HepG2 (cell line): ENCODE results near the gene TMEM170B. TPM values are rescaled to one million over a fixed set of nuclear protein-coding genes. Genes with fewer than 3 reads are reported as not detected.

ENCODE experiments used
- ARID2 ChIP-seq: sonication (generic); formaldehyde crosslinking; IDR thresholded peaks from 2 replicates; pipeline ENCODE4 v1.8.1; 2022; ENCODE audit warnings: mild to moderate bottlenecking, missing genetic modification reagents, borderline replicate concordance
- ARNT ChIP-seq: fragments of 450-650 bp; IDR thresholded peaks from 2 replicates; pipeline ENCODE4 v1.6.1; 2017
- ATRX ChIP-seq: sonication (generic); formaldehyde crosslinking; IDR thresholded peaks from 2 replicates; pipeline ENCODE4 v1.4.0; 2020; ENCODE audit warnings: missing genetic modification reagents, borderline replicate concordance
- BCLAF1 ChIP-seq: fragments of 450-650 bp; IDR thresholded peaks from 2 replicates; pipeline ENCODE4 v1.6.1; 2017; ENCODE audit warnings: mild to moderate bottlenecking
- CBX5 ChIP-seq: sonication (generic); formaldehyde crosslinking; IDR thresholded peaks from 2 replicates; pipeline ENCODE4 v1.4.0; 2020; ENCODE audit warnings: missing genetic modification reagents, borderline replicate concordance
- CEBPG ChIP-seq: IDR thresholded peaks from 2 replicates; pipeline ENCODE4 v1.6.1; 2016
- EHMT2 ChIP-seq: fragments of 200-600 bp; sonication (generic); IDR thresholded peaks from 2 replicates; pipeline ENCODE4 v1.7.0; 2017; ENCODE audit warnings: antibody characterized with exemption, low read depth, low read length, borderline replicate concordance
- GPN1 ChIP-seq: sonication (generic); formaldehyde crosslinking; IDR thresholded peaks from 2 replicates; pipeline ENCODE4 v1.5.1; 2020; ENCODE audit warnings: missing genetic modification reagents, borderline replicate concordance
- GTF3A ChIP-seq: sonication (generic); formaldehyde crosslinking; conservative IDR thresholded peaks from 2 replicates; pipeline ENCODE4 v1.4.0; 2020; ENCODE audit warnings: mild to moderate bottlenecking, missing genetic modification reagents
- HNRNPK ChIP-seq: fragments of 200-400 bp; formaldehyde crosslinking; IDR thresholded peaks from 2 replicates; pipeline ENCODE4 v1.6.1; 2018; ENCODE audit warnings: low read length, low read depth, moderate library complexity, mild to moderate bottlenecking; ENCODE audit not compliant: poor library complexity, severe bottlenecking
- MBNL3 ChIP-seq: fragments of 250-450 bp; sonication (Bioruptor Pico); conservative IDR thresholded peaks from 2 replicates; pipeline ENCODE4 v1.8.0; 2022; ENCODE audit warnings: mild to moderate bottlenecking, inconsistent platforms
- MED8 ChIP-seq: sonication (generic); formaldehyde crosslinking; IDR thresholded peaks from 2 replicates; pipeline ENCODE4 v1.8.1; 2023; ENCODE audit warnings: mild to moderate bottlenecking, missing genetic modification reagents; ENCODE audit not compliant: insufficient replicate concordance
- MXI1 ChIP-seq: IDR thresholded peaks from 3 replicates; pipeline ENCODE4 v1.6.1; 2012; ENCODE audit warnings: low read depth, low read length, inconsistent platforms, borderline replicate concordance
- NFYB ChIP-seq: sonication (generic); formaldehyde crosslinking; IDR thresholded peaks from 2 replicates; pipeline ENCODE4 v1.4.0; 2020; ENCODE audit warnings: missing genetic modification reagents
- NPAS2 ChIP-seq: sonication (generic); formaldehyde crosslinking; IDR thresholded peaks from 2 replicates; pipeline ENCODE4 v1.8.0; 2022; ENCODE audit warnings: mild to moderate bottlenecking, missing genetic modification reagents, borderline replicate concordance
- NR2F1 ChIP-seq, 2 experiments: fragments of 450-650 bp in 1 of 2; formaldehyde crosslinking in 1 of 2; IDR thresholded peaks; 2 replicates each; pipeline versions ENCODE4 v1.5.0 to v1.6.1; 2016 to 2020; ENCODE audit warnings: mild to moderate bottlenecking in 1 of 2, missing compliant biosample characterization in 1 of 2, missing genetic modification reagents in 1 of 2, moderate library complexity in 1 of 2
- SP140L ChIP-seq: sonication (generic); formaldehyde crosslinking; IDR thresholded peaks from 2 replicates; pipeline ENCODE4 v1.4.0; 2020; ENCODE audit warnings: missing genetic modification reagents, borderline replicate concordance
- TBP ChIP-seq: sonication (generic); formaldehyde crosslinking; IDR thresholded peaks from 2 replicates; pipeline ENCODE4 v1.5.0; 2020; ENCODE audit warnings: missing genetic modification reagents
- ZFAT ChIP-seq: sonication (generic); formaldehyde crosslinking; conservative IDR thresholded peaks from 2 replicates; pipeline ENCODE4 v1.8.1; 2023; ENCODE audit warnings: missing genetic modification reagents, inconsistent platforms
- ZNF101 ChIP-seq: sonication (generic); formaldehyde crosslinking; IDR thresholded peaks from 2 replicates; pipeline ENCODE4 v1.4.0; 2020; ENCODE audit warnings: mild to moderate bottlenecking, low read depth, missing genetic modification reagents, borderline replicate concordance
- ZNF121 ChIP-seq: sonication (generic); formaldehyde crosslinking; IDR thresholded peaks from 2 replicates; pipeline ENCODE4 v1.5.0; 2020; ENCODE audit warnings: mild to moderate bottlenecking, missing genetic modification reagents
- ZNF20 ChIP-seq: sonication (generic); formaldehyde crosslinking; IDR thresholded peaks from 2 replicates; pipeline ENCODE4 v1.4.0; 2020; ENCODE audit warnings: mild to moderate bottlenecking, moderate library complexity, missing genetic modification reagents
- ZNF225 ChIP-seq: sonication (generic); formaldehyde crosslinking; IDR thresholded peaks from 2 replicates; pipeline ENCODE4 v1.4.0; 2020; ENCODE audit warnings: mild to moderate bottlenecking, missing genetic modification reagents
- ZNF337 ChIP-seq: sonication (generic); formaldehyde crosslinking; IDR thresholded peaks from 2 replicates; pipeline ENCODE4 v1.5.1; 2020; ENCODE audit warnings: missing genetic modification reagents, low read depth, mild to moderate bottlenecking, borderline replicate concordance
- ZNF484 ChIP-seq: sonication (generic); formaldehyde crosslinking; IDR thresholded peaks from 2 replicates; pipeline ENCODE4 v1.5.1; 2020; ENCODE audit warnings: mild to moderate bottlenecking, low read depth, missing genetic modification reagents, borderline replicate concordance
- ZNF816 ChIP-seq: sonication (generic); formaldehyde crosslinking; IDR thresholded peaks from 2 replicates; pipeline ENCODE4 v1.8.0; 2022; ENCODE audit warnings: missing genetic modification reagents, mild to moderate bottlenecking, borderline replicate concordance
- polyA plus RNA-seq, 8 experiments: library from polyadenylated mRNA; depleted of rRNA in 3 of 8; stranded (reverse) in 7 of 8; unstranded in 1 of 8; fragments of >200 nt; fragmentation: Illumina TruSeq in 4 of 8; extraction: Trizol in 4 of 8; gene quantifications; 2 replicates each; pipeline versions ENCODE4 v1.2.1 to v1.2.3, GENCODE V29; 2011 to 2016; ENCODE audit warnings: low read depth in 4 of 8, missing spikeins in 1 of 8, mixed read lengths in 1 of 8; ENCODE audit not compliant: insufficient read depth in 1 of 8
- total RNA-seq, 5 experiments: library from RNA; depleted of rRNA; stranded (reverse); fragments of >200 nt; fragmentation: Illumina TruSeq; extraction: Trizol; gene quantifications; 2 replicates each; pipeline ENCODE4 v1.2.3, GENCODE V29; 2016; ENCODE audit warnings: low read depth in 1 of 5
- TF ChIP-seq, protein P1 (sequence below): sonication (generic); formaldehyde crosslinking; IDR thresholded peaks from 2 replicates; pipeline ENCODE4 v1.5.1; 2020; ENCODE audit warnings: mild to moderate bottlenecking, moderate library complexity, missing genetic modification reagents
- TF ChIP-seq, protein P2 (sequence below): sonication (generic); formaldehyde crosslinking; IDR thresholded peaks from 2 replicates; pipeline ENCODE4 v1.8.0; 2022; ENCODE audit warnings: missing genetic modification reagents, low read depth, mild to moderate bottlenecking, borderline replicate concordance

TMEM170B gene
- total and polyA plus RNA-seq, 2 of the 13 experiments (the other 11 are each of a cell fraction or from before 2014, with no cell fraction given), result 3.3 to 9.4 TPM

DNA sequence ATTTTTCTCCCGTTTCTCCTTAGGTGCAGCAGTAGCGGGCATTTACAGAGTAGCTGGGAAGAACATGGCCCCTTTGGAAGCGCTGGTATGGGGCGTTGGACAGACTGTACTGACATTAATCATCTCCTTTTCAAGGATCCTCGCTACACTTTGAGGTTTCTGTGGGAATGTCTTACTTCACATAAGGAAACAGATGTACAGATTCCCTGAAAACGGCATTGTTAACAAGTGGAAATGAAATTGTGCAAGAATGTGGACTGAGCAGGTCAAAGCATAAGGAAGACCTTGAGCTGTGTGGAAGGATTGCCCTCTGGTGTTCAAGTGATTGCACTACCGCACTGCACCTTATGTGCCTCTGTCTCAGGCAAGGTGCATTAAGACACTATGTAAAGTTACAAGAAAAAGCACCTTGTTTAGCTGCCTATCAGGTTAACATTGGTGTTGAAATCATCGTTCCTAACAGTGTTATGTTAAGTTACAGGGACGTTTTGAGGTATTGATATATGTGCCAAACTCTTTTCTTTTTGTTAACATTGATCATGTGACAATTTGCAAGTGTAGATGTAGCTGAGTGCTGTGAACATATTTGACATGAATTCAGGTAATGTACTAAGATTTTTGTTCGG, 38.0 kb downstream of the TMEM170B start (continued):
- TF ChIP-seq, protein P1, sequence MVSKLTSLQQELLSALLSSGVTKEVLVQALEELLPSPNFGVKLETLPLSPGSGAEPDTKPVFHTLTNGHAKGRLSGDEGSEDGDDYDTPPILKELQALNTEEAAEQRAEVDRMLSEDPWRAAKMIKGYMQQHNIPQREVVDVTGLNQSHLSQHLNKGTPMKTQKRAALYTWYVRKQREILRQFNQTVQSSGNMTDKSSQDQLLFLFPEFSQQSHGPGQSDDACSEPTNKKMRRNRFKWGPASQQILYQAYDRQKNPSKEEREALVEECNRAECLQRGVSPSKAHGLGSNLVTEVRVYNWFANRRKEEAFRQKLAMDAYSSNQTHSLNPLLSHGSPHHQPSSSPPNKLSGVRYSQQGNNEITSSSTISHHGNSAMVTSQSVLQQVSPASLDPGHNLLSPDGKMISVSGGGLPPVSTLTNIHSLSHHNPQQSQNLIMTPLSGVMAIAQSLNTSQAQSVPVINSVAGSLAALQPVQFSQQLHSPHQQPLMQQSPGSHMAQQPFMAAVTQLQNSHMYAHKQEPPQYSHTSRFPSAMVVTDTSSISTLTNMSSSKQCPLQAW (CRISPR knock-in tag), result no peak
- TF ChIP-seq CEBPG (peak; percentile 98), ZNF816 (no peak), MBNL3 (no peak), CBX5 (CRISPR knock-in tag) (no peak), NPAS2 (no peak), ATRX (CRISPR knock-in tag) (no peak), GPN1 (CRISPR knock-in tag) (no peak), MXI1 (peak; percentile 42; the same call in 1 of the 3 replicates), HNRNPK (no peak), ZNF225 (CRISPR knock-in tag) (no peak), SP140L (peak; percentile 91; the same call in 1 of the 2 replicates), NR2F1 (CRISPR knock-in tag; IDR thresholded peaks at IDR 0.05) (no peak), MED8 (CRISPR knock-in tag) (no peak), ZNF121 (CRISPR knock-in tag) (no peak), TBP (CRISPR knock-in tag) (no peak), GTF3A (CRISPR knock-in tag) (no peak), ZNF484 (no peak), ARNT (no peak), BCLAF1 (no peak), ZNF101 (no peak), ZNF337 (no peak), ARID2 (CRISPR knock-in tag) (no peak), EHMT2 (no peak), ZFAT (CRISPR knock-in tag) (no peak), ZNF20 (CRISPR knock-in tag) (no peak), NFYB (CRISPR knock-in tag) (no peak)
- TF ChIP-seq, protein P2, sequence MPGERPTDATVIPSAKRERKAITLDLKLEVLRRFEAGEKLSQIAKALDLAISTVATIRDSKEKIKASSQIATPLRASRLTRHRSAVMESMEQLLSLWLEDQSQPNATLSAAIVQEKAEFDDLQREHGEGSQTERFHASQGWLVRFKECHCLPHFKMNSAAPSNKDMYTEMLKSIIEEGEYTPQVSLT (CRISPR knock-in tag), result no peak
